ENCODE results near the gene TMEFF2.

TMEFF2 gene, protein sequence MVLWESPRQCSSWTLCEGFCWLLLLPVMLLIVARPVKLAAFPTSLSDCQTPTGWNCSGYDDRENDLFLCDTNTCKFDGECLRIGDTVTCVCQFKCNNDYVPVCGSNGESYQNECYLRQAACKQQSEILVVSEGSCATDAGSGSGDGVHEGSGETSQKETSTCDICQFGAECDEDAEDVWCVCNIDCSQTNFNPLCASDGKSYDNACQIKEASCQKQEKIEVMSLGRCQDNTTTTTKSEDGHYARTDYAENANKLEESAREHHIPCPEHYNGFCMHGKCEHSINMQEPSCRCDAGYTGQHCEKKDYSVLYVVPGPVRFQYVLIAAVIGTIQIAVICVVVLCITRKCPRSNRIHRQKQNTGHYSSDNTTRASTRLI

DNA sequence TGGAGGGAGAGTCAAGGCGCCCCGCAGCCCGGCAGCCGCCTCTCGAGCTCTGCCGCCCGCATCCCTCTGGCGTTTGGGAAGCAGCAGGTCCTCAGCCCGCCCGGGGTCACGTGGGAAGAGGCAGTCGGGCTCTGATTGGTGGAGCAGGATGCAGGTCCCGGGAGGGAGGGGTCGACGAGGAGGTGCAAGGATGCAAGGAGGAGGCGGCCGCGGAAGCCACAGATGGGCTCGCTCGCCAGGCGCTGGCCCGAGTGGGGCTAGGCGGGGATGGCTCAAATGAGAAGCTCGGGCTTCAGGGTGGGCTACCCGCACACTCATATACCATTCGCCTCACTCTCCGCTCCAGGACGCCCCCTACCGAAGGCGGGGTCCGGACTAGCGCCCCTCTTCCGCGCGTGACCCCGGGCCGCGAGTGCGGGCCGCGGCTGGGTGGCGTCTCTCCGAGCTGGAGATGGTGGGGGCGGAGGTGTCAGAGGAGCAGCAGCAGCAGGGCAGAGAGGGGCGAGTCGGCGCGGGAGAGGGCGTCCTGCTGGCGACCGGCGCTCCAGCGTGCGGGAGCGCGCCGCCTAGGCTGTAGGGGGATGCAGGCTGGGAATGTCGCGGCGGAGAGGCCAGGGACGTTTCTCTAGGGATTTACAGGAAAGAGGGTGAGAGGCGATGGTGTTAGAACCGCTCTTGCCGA lies at the start of gene TMEFF2:
TMEFF2 (minus strand) TSS at position 68 of the 682 bp plus-strand sequence. CDS start 409 bp downstream, outside the sequence.
- DNase-seq (ENCODE audit: low spot score), result peak; percentile 48

DNA sequence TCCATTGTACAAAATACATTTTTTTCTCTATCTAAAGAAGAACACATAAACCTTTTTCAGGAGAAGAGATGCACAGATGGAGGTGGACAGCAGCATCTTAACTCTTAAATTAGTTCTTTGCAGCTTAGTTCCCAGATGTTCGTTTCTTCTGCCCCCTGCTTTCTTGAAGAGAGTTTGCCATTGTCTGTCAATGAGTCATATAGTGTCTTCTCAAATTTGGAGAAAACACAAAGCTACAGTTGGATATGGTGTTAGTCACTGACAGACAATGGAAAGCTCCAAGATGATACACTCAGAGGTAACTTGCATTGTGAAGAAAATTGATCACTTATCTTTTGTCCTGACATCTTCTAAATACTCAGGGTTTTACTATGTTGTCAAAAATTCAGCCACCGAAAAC lies 48.8 kb upstream of the TMEFF2 start:
- DNase-seq (ENCODE audit: low spot score), result no peak

DNA sequence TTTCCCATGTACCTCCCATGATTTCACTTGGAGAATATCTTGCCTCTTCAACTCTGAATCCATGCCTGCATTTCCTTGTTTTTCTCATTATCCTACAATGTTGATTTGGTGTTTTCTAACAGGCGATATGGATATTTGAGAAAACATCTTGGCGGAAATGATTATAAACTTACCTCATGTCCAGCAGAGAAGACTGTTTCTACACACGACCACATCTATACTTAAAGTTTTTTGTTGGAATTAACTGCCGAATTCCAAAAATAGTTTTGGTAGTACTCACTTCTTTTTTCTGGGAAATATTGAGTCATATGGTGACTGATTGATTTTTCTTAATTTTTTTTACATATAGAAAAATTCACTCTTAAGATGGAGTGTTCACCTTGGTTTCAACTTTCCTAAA lies 41.4 kb upstream of the TMEFF2 start:
- no peak for DNase-seq (ENCODE audit: low spot score)

DNA sequence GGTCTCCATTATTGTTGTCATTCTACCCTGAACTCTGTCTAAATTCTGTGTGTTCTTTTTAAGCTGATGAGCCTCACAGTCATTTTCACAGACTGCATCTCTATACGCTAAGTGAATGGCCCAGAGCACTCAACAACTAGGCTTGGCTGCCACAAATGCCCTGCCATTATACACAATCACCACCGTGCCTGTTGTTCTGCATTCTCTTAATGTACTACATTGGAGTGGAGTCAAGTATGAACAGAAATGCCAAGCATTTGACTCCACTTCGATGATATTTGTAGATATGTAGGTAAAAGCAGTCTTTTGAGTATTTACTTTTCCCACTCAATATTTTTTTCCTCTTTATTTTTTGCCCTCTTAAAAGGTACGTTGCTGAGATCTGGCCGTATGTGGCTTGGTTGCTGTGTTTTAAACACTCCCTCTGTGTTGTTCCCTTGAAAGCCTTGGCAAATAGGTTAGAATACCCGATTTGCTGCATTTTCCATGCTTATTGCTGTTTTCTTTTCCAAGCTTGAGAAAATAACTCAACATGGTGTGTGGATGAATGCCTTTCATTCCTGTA lies 36.2 kb upstream of the TMEFF2 start:
- DNase-seq (ENCODE audit: low spot score), result no peak

DNA sequence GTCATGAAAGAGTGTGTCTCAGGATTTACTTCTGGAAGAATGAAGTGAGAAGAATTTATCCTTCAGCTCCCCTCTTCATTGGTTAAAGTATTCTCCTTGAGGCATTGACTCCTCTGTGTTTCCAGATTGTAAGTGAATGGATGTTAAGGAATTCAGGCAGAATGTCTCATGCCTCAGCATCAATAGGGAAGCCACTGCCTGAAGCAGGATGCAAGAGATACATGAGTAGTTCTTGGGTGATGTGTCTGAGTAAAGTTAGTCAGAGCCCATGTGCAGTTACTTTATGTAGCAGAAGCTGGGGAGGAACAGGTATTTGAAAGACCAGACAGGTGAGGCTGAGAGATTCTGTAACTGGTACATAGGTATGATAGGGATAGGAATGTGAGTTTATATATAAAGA lies 34.0 kb upstream of the TMEFF2 start:
- DNase-seq (ENCODE audit: low spot score), result no peak

DNA sequence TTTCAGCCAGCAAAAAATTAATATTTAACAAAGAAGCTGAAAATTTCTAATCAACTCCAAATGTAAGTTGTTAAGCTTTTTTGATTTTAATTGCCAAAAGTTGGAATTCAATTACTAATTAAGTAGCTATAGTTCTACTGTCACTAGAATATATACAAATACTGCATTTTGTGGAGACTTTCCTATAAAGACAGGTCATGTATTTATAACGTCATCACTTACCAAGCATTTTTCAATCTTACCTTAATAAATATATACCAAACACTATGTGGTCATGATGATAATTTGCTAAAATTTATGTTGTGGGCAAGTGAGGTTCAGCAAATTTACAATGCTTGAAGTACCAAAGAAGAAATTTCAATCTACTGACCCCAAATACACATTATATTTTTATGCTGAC lies 24.2 kb upstream of the TMEFF2 start:
- DNase-seq (ENCODE audit: low spot score), result no peak

DNA sequence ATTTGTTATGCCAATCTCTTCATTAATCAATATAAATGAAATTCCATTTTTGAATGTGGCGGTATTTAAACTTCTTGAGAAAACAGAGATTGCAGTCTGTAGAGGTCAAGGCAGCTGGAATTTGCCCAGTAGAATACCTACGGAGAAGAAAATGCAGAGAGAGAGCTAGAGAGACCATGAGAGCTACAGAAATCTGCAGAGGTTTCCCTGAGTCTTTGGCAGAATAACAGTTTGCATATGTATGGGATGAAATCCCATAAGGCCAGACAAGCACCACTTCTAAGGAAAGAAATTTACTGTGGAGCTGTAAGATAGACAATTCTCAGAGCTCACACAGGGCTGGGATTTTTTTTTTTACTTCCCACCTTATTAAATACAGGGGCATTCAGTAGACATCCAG lies 23.6 kb upstream of the TMEFF2 start:
- DNase-seq (ENCODE audit: low spot score), result no peak

DNA sequence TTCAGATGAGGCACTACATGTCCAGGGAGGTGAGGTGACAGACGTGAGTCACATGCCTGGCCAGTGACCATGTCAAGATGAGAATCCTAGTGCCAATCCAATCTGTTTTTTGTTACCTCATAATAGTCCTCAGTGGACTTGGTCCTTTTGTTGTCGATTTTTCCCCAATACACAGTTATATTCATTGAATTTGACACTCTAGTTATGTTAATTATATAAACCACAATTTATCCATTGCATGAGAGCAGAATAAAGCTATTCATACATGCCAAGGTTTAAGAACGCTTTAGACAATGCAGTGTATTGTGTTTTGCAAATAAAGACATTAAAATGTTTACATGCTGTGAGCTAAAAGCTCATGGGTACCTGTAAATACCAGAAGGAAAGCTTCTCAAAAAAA lies 21.6 kb upstream of the TMEFF2 start:
- no peak for DNase-seq (ENCODE audit: low spot score)

DNA sequence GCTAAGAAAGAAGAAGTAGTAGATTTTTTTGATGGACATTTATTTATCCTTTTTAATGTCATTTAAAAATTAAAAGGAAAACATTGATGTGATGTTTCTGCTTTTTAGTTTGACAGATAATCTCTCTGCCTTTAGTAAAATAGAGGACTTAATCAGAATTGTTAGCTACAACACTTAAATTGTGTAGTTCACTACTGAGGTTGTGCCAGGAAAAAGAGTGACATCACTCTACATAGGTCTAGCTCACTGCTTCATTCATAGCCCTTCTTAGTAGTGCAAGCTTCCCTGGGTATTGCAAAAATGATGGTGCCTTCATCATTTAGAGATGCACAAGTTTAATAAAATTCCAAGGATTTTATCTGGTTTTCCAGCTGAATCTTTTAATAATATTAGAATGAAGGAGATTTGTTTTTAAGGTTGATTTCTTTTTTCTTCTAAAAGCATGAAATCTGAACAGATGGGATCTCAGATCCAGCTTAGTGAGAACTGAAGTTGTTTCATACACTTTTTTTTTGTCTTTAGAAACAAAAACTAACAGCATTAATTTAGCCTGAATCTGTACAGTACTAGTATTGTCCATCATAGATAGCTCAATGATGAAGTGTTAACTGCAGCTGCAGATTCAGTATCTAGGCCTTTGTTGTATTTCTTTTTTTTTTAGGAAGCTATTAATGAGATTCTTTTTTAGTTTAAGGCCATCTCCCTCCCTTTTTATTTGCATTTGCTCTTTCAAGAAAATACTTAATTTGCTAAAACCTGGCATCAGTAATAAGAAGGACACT lies 20.6 kb upstream of the TMEFF2 start:
- DNase-seq (ENCODE audit: low spot score), result no peak

DNA sequence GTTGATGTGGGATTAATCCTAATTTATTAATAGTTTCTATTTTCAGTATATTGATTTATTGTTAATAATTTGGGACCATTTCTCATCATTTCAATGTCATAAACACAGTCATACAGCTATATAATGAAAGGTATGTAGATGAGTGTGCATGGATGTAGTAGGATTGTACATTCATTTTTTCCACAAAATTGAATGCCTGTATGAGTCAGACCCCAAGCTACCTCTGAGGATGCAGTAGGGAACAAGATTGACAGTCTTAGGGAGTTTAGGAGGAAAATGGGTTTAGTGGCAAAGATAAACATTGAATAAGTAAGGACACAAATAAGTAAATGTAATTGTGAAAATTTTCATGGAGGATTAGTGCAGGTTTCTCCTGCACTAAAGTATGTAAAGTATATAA lies 14.1 kb upstream of the TMEFF2 start:
- no peak for DNase-seq (ENCODE audit: low spot score)

DNA sequence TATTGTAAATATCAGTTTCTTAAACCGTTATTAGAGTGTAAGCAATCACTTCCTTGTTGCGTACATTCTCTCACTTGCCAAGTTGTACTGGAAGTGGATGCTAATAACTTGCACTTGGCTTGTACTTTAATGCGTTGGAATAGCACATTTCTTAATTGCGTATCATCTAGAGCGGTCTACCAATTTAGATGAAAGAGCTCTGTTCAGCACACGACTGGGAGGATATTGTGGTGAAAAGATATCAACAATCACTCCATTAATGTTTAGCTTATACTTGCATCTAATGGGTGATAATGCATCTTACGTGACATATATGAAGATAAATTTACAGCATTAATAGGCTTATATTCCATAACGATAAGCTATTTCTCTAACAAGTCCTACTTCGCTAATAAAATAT lies 11.7 kb upstream of the TMEFF2 start:
- DNase-seq (ENCODE audit: low spot score), result no peak

DNA sequence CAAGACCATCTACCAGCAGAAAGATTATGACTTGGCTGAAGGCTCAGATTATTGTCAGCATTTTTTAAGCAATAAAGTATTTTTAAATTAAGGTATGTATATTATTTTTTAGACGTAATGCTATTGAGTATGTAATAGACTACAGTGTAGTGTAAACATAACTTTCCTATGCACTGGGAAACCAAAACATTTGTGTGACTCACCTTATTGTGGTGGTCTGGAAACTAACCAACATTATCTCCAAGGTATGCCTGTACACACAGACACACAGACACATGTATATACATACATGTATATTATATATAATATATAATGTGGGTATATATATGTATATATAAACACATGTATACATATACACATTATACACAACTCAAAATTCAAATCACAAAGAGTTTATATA lies 9.1 kb upstream of the TMEFF2 start:
- no peak for DNase-seq (ENCODE audit: low spot score)

DNA sequence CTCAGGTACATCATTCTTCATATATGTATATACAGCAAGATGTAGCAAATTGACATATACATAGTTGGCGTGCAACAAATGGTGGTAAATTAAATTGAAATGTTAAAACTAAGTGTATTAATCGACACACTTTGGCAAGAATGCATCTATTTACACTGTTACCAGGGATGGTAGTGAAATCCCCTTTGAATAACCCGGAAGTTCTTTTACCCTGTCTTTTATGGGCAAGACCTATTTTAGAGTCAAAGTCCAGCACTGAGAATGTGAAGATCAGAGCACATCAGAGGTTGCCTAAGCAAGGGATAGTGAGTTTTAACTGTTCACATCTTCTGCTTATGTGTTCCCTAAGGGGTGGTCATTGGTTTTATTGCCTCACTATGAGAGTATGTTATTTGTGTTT lies 7.6 kb upstream of the TMEFF2 start:
- DNase-seq (ENCODE audit: low spot score), result no peak

DNA sequence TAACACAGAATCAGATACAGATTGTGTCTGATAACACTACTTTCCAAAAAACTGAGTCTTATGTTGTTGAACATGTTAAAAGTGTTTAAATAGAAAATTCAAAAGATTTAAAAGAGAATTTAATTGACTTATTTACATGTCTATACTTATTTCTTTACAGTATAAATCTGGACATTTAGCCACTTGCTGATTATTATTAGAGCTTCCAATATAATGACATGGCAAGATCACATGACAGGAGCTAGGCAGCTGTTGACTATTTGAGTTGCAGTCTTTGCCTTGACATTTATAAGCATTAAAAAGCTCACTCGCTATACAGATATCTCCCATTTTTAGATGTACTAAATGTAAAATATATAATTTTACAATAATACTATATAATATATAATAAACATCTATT lies 6.4 kb upstream of the TMEFF2 start:
- no peak for DNase-seq (ENCODE audit: low spot score)

DNA sequence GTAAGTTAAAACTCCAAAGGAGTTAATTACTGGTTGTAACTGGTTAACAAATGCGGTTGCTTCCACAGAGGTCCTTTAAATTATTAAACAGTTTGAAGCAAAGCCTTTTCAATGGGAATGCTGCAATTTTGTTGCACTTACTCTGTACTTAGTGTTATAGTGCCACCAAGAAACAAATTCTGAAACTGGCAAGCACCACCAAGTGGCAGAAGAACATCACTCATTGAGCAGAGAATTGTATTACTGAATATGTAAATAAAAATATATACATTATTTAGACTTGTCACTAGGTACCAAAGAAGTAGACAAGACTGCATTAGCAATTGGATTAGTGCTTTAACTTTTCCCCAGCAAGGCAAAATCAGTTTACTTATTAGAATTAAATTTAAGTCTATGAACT lies 2.6 kb upstream of the TMEFF2 start:
- DNase-seq (ENCODE audit: low spot score), result peak; percentile 10

DNA sequence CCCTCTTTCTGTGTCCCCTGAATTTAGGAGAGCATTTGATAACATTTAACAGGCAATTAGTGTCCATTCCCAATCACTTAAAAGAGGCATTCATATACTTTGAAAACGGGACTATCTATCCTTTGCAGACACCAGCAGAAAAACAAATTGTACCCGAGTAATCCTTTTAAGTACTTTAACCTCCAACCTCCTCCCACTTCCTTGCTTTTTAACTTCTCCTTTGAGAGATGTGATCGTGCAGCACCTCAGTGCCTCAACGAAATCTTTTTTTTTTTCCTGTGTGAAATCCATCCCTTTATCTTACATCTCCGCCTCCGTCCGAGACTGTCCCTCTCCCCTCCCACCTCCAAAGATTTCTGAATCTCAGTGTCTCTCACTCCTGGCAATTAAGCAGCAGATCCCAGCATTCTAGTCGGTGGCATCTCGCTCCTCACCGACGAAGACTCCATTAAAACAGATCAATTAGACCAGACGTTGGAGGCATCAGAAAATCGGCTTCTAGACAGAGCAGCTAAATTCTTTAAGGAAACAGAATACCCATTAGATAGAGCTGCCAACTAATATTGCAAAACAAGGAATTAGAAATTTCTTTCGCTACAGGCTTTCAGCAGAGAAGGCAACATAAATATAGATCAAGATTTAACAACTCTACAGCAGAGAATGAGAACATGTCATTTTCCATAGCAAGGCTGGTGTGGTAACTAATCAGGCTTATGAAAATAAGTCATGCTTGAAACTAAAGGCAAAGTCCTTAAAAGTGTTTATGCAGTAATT lies 1.9 kb upstream of the TMEFF2 start:
- no peak for DNase-seq (ENCODE audit: low spot score)

DNA sequence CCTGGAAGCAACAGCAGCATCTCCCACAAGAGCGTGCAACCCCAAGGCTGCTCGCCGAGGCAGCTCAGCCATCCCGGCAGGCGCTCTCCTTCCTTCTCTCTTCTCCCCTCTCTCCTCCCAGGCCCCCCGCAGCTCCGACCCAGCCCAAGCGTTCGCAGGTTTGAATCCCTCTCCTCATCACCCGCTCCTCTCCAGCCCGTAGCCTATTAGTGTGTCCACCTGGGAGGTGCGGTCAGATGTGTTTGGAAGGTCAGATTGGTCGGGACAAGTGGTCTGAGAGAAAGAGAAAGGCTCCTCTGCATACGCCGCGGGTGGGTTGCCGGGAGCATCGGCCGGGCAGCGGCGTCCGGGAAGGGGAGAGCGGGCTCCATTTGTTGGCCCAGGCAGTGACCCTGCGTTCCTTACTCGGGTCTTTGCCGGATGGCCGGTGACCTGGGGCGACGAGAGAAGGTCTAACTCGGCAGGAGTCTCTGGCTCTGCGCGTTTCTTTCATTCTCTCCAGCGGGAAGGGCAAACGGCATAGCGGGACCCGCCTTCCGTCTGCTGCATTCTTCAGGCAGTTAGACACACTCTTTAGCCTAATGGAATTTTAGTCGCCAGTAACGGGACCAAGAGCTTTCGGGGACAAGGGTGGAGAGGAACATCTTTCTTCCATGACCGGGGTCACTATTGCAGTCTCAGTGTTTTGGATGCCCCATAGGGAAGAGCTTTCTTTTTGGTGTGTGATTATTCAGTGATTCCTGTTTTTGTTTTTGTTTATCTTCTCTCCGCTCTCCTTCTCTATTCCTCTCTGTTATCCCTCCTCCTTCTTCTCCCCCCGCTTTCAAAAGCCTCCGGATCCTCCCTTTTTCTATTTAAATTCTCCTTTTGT lies 1.1 kb upstream of the TMEFF2 start:
- peak; percentile 32 for DNase-seq (ENCODE audit: low spot score)

DNA sequence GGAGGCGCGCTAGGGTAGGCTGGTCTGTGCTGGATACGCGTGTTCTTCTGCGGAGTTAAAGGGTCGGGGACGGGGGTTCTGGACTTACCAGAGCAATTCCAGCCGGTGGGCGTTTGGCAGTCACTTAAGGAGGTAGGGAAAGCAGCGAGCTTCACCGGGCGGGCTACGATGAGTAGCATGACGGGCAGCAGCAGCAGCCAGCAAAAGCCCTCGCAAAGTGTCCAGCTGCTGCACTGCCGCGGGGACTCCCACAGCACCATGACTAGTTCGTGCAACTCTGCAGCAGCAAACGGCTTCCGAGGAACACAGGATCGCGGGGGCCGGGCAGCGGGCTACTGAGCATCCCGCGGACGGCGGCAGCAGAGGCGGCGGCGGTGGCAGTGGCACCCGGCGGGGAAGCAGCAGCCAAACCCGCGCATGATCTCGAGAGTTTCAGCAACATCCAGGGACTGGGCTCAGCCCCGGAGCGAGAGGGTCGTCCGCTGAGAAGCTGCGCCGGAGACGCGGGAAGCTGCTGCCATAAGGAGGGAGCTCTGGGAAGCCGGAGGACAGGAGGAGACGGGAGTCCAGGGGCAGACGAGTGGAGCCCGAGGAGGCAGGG lies 368 bp downstream of the TMEFF2 start:
- DNase-seq (ENCODE audit: low spot score), result peak; percentile 1

DNA sequence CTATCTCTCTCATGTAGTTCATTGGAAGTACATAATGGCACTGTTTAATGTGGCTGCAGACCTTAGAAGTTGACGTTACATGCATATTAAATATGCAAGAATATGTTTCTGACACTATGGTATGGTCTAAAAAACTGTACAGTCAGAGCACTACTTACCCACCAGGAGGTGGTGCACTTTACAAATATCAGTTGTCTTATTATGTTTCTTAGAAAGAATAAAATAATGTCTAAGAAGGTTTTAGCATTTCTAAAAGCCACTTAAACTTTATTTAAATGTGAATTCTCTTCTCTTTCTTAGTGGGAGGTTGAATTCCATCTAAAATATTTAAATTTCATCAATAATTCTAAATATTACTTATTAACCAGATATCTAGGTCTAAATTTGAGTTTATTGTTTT lies 4.3 kb downstream of the TMEFF2 start:
- peak; percentile 37 for DNase-seq (ENCODE audit: low spot score)

DNA sequence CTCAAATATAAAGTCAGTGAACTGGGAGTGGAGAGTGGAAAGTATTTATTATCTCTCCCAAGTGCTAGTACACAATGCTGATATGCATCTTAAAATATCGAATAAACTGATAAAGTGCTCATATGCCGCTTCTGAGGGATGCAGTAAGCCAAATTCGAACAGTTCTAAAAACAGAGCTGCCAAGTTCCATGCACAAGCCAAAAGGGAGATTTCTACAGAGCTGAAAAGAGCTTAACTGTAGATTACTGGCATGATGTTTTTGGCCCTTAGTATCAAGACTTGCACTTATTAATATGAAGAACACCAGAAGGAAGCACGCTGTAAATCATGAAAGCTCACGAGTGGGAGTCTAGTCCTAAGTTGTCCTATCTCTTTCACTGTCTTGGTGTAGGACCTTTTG lies 7.9 kb downstream of the TMEFF2 start:
- no peak for DNase-seq (ENCODE audit: low spot score)
